Measurements from ENCODE around the gene XK. TPM values are rescaled to one million over a fixed set of nuclear protein-coding genes. Genes with fewer than 3 reads are reported as not detected.

The XK gene
- 10 to 100 TPM; 36.3 to 54.3 (median 39.9) TPM for total RNA-seq

DNA sequence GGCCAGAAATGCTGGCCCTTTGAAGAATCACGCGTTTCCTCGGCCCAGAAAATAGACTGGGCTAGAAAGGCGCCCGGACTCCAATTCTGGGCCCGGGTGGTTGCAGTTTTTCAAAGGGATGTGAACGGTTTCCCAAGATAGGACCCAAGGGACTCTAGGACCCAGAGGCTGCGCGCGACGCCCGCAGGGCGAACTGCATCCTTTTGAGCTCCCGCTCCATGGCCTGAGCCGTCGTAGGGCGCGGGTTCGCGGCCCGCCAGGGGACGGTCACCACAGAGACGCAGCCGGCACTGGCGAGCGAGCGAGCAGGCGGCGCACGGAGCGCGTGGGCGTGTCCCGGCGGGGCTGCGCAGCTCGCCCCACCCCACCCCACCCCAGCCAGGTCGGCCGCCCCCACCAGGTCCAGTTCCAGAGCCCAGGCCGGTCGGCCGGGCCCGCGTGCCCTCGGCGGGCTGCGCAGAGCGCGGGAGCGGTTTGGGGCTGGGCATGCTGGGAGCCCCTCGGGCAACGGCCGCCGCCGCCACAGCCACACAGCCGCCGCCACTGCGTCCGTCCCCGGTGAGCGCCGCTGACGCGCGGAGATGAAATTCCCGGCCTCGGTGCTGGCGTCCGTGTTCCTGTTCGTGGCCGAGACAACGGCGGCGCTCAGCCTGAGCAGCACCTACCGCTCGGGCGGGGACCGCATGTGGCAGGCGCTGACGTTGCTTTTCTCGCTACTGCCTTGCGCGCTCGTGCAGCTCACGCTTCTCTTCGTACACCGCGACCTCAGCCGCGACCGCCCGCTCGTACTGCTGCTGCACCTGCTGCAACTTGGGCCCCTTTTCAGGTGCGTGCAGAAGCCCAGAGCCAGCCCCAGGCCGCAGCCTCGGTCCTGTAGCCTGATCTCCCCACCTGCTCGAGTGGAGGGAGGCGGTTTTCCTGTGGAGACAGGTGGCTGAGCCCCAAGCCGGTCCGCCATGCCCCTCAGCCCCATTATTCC lies at the start of gene XK:
XK (plus strand) TSS at position 411 of the 979 bp plus-strand sequence; CDS start at position 582, 171 bp downstream.
- Histone ChIP-seq H3K4me3 (peak within 1 kb of the TSS; percentile 27 to 60 (median 38)), H3K27ac (peak within 1 kb of the TSS; percentile 90 to 93 (median 90)), H3K27me3 (no peaks in the 10 kb centered on the region), H3K4me1 (peaks cover 0 to 17% (median 6%) of the 10 kb centered on the region in 4 donors), H3K36me3 (no peaks in the 10 kb centered on the region), H3K9me3 (no peaks in the 10 kb centered on the region)
- peak; percentile 71 for DNase-seq
- 54% methylated on average over 65 of the region's 100 CpGs; no CpG with 5 or more reads in 1 of the 2 donors for WGBS, 2 donors (ENCODE audit: low coverage in 1 of 2)
- no peak for TF ChIP-seq EP300 (IDR thresholded peaks at IDR 0.05; ENCODE audit: low read depth)
- TF ChIP-seq CTCF (IDR thresholded peaks at IDR 0.05) = no peak
- peak; percentile 68 for TF ChIP-seq POLR2A (IDR thresholded peaks at IDR 0.05)
- peak; percentile 27 to 82 (median 73) for TF ChIP-seq POLR2AphosphoS5 (IDR thresholded peaks at IDR 0.05)
- in situ Hi-C loops (cut with MboI; ENCODE audit: low pct_ligation_motif_present in 1 of 4, low pct_unique_long_range_greater_than_20kb in 1 of 4, low sequenced_read_pairs in 3 of 4) (no loop called here), intact Hi-C loops (cut with DNase I; ENCODE audit: low total_unique reads) (no loop called here)

DNA sequence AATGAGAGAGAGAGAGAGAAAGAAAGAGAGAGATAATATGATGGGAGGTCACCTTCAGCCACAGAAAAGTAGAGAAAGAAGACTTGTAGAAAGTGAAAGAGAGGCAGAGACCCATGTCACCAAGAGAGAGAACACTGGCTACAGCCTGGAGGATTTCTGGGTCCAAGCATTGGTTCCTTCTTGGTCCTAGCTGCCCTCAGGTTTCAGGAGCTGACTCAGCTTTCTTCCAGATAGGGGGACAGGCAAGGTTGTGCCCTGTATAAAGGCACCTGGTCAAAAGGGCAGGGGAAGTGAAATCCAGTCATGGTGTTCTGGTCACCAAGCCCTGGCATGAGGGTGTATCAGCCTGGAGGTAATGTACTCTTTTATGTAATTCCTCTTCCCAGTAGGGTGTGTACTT lies 47.5 kb upstream of the XK start:
- no peaks in the 10 kb centered on the region for H3K9me3 ChIP-seq
- DNase-seq = no peak
- H3K27me3 ChIP-seq = no peaks in the 10 kb centered on the region
- TF ChIP-seq EP300 (IDR thresholded peaks at IDR 0.05; ENCODE audit: low read depth) (no peak), CTCF (IDR thresholded peaks at IDR 0.05) (no peak), POLR2AphosphoS5 (IDR thresholded peaks at IDR 0.05) (no peak), POLR2A (IDR thresholded peaks at IDR 0.05) (no peak)
- in situ Hi-C loops (cut with MboI; ENCODE audit: low pct_ligation_motif_present in 1 of 4, low pct_unique_long_range_greater_than_20kb in 1 of 4, low sequenced_read_pairs in 3 of 4) = loop anchor here in 1 of 4 donors (25.0 kb wide), 1 partner anchor 99 kb away; no protein-coding TSS in a partner anchor
- H3K27ac ChIP-seq = no peak overlapping the region
- intact Hi-C loops (cut with DNase I; ENCODE audit: low total_unique reads) = no loop called here
- no peaks in the 10 kb centered on the region for H3K4me1 ChIP-seq
- H3K36me3 ChIP-seq = no peaks in the 10 kb centered on the region
- H3K4me3 ChIP-seq = no peak overlapping the region

DNA sequence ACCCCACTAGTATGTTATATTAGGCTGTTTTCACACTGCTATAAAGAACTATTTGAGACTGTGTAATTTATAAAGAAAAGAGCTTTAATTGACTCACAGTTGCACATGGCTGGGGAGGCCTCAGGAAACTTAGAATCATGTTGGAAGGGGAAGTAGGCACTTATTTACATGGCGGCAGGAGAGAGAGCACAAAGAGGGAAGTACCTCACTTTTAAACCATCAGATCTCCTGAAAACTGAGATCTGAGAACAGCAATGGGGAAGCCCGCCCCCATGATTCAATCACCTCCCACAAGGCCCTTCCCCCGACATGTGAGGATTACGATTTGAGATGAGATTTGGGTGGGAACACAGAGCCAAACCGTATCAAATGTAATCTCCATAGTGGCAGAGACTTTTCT lies 45.4 kb upstream of the XK start:
- H3K27me3 ChIP-seq = no peaks in the 10 kb centered on the region
- intact Hi-C loops (cut with DNase I; ENCODE audit: low total_unique reads) = no loop called here
- H3K9me3 ChIP-seq = no peaks in the 10 kb centered on the region
- no peak for TF ChIP-seq POLR2AphosphoS5 (IDR thresholded peaks at IDR 0.05)
- no peak for TF ChIP-seq CTCF (IDR thresholded peaks at IDR 0.05)
- TF ChIP-seq POLR2A (IDR thresholded peaks at IDR 0.05) = no peak
- no peak for TF ChIP-seq EP300 (IDR thresholded peaks at IDR 0.05; ENCODE audit: low read depth)
- in situ Hi-C loops (cut with MboI; ENCODE audit: low pct_ligation_motif_present in 1 of 4, low pct_unique_long_range_greater_than_20kb in 1 of 4, low sequenced_read_pairs in 3 of 4) = loop anchor here in 1 of 4 donors (25.0 kb wide), 1 partner anchor 97 kb away; no protein-coding TSS in a partner anchor
- WGBS, 2 donors (ENCODE audit: low coverage in 1 of 2) = 58 to 95% methylated on average over 3 to 5 of the region's 5 CpGs
- DNase-seq = no peak
- no peak overlapping the region for H3K27ac ChIP-seq
- no peaks in the 10 kb centered on the region for H3K36me3 ChIP-seq
- no peaks in the 10 kb centered on the region for H3K4me1 ChIP-seq
- H3K4me3 ChIP-seq = no peak overlapping the region

- Histone ChIP-seq H3K4me1 (no peaks in the 10 kb centered on the region), H3K36me3 (no peaks in the 10 kb centered on the region), H3K4me3 (no peak overlapping the region), H3K27me3 (no peaks in the 10 kb centered on the region), H3K9me3 (no peaks in the 10 kb centered on the region), H3K27ac (no peak overlapping the region)
- TF ChIP-seq POLR2AphosphoS5 (IDR thresholded peaks at IDR 0.05) (no peak), POLR2A (IDR thresholded peaks at IDR 0.05) (no peak), CTCF (IDR thresholded peaks at IDR 0.05) (no peak), EP300 (IDR thresholded peaks at IDR 0.05; ENCODE audit: low read depth) (no peak)
- in situ Hi-C loops (cut with MboI; ENCODE audit: low pct_ligation_motif_present in 1 of 4, low pct_unique_long_range_greater_than_20kb in 1 of 4, low sequenced_read_pairs in 3 of 4) (loop anchor here in 1 of 4 donors (25.0 kb wide), 1 partner anchor 95 kb away; no protein-coding TSS in a partner anchor), intact Hi-C loops (cut with DNase I; ENCODE audit: low total_unique reads) (no loop called here)
- 60% methylated on average over 3 of the region's 3 CpGs; no CpG with 5 or more reads in 1 of the 2 donors for WGBS, 2 donors (ENCODE audit: low coverage in 1 of 2)
- DNase-seq = no peak
Observed at GRCh38 chrX:37641859-37642258, 43.7 kb upstream of the XK start.
